ENCODE measurements around the gene NRG3. TPM values are rescaled to one million over a fixed set of nuclear protein-coding genes. Genes with fewer than 3 reads are reported as not detected.
A peak's percentile ranks its signal among the peaks of the same experiment; 100 is the strongest.

NRG3 gene
- polyA plus RNA-seq, 1 donor: 18.0 TPM

DNA sequence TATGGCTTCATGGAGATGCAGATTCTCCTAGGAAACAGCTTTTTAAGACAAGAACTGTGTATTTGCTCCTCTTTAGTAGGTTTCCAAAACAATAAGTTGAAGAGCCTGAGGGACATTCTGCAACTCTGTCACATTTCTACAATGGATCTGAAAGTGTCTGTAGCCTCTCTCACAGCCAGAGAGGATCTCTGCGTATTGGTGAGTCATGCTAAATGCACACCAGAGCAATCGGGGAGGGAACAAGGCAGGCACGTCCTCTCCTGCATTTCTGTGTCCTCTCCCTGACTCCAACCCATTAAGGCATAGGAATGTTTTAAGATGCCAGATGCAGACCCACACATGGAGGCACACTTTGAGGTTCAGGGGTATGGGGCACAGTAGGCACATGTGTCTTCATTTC is 1137.9 kb downstream of the NRG3 start:
- no peak for DNase-seq

DNA sequence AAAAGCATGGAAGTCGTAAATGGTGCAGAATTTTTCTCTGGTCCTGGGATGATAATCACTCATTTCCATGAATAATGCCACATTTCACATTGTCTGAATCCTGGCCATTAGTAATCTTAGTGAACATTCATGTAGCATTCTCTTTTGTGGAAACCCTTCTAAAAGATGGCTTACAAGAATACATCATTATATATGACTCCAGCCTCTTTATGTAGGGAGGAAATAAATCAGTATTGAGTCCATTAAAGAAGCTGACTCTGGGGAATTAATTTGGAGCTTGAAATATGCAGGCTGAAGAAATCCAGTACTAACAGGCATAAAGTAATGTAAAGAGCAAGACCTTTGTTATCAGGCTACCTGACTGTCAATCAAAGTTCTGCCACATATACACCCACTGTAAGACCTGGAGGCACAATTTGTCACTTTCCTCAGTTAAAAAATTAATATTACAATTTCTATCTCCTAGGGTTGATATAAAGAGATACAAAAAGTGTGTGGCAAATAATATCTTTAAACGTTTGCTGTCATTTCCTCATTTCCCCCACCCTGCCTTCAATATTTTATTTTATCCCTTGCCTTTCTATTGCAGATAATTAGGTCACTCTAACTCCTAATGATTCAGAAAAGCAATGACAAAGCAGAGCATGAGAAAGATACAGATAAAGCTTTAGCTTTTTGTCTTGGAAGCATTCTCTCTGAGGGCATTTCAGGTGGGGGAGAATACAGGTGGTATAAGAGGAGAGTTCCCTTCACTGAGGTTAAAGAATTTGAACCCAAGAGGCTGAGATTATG is 1142.3 kb downstream of the NRG3 start:
- no peak for DNase-seq

DNA sequence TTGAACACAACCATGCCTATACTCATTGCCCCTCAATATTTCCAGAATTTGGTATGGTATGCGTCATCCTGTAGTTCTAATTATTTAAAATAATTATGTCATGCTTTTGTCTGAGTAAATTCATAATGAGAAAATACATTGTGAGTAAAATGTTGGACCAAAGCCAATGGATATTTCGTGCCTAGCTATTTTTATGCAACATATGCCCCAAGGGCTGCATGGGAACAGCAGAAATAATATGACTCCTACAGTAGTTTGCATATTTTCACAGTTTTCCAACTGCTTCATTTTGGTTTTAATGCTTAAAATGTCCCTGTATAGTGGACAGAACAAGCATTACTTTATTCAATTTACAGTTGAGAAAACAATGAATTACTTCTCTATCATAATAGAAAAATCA is 1148.7 kb downstream of the NRG3 start:
- peak; percentile 13 for DNase-seq

All from left kidney (tissue), 2 donors.